Stomach smooth muscle (tissue), 2 donors: ENCODE data around the gene RNU6-1.

ENCODE experiments used
- H3K27ac ChIP-seq: one replicate; pipeline ENCODE4 v1.7.0; 2013; ENCODE audit warnings: mild to moderate bottlenecking, low read length, inconsistent platforms
- H3K27me3 ChIP-seq, 2 donors: one replicate each; pipeline ENCODE4 v1.7.0; 2013; ENCODE audit warnings: low read length in 2 of 2; ENCODE audit not compliant: insufficient read depth in 2 of 2, control insufficient read depth in 1 of 2
- H3K36me3 ChIP-seq, 2 donors: one replicate each; pipeline ENCODE4 v1.7.0; 2013; ENCODE audit warnings: low read length in 2 of 2; ENCODE audit not compliant: control insufficient read depth in 2 of 2, insufficient read depth in 2 of 2
- H3K4me1 ChIP-seq: one replicate; pipeline ENCODE4 v1.7.0; 2013; ENCODE audit warnings: low read length; ENCODE audit not compliant: control insufficient read depth, insufficient read depth
- H3K4me3 ChIP-seq, 2 donors: one replicate each; pipeline ENCODE4 v1.7.0; 2013; ENCODE audit warnings: low read length in 2 of 2
- H3K9ac ChIP-seq, 2 donors: one replicate each; pipeline ENCODE4 v1.7.0; 2013; ENCODE audit warnings: low read length in 2 of 2, mild to moderate bottlenecking in 1 of 2
- H3K9me3 ChIP-seq, 2 donors: one replicate each; pipeline ENCODE4 v1.7.0; 2013; ENCODE audit warnings: low read length in 2 of 2; ENCODE audit not compliant: control insufficient read depth in 2 of 2
- donor health status: healthy.
- donor health status: Pancreatic carcinoma.

Gene RNU6-1

DNA sequence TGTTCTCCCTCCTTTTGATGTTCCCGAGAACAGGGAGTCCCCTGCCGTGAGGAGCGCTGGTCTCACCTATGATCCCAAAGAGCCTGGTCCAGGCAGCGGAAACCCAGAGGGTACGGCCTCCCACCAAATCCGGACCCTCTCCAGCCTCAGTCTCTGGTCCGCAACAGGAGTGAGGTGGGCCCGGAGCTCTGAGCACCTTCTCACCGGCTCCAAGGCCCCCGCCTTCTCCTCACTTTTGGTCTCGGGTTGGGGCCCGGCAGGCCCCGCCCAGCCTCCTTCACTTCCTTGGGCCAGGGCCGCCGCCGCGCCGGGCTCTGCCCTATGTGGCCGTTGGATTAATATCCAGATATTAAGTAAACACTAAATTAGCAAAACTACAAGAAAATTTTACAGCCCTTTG is 20.2 kb downstream of the RNU6-1 start:
- peaks cover 22% of the 10 kb centered on the region for H3K4me1 ChIP-seq
- H3K4me3 ChIP-seq, result no peak overlapping the region
- peaks cover 55 to 64% of the 10 kb centered on the region in 2 donors for H3K27me3 ChIP-seq
- H3K36me3 ChIP-seq, result no peaks in the 10 kb centered on the region
- H3K9ac ChIP-seq, result no peak overlapping the region
- peaks cover 3 to 16% of the 10 kb centered on the region in 2 donors for H3K9me3 ChIP-seq
- no peak overlapping the region for H3K27ac ChIP-seq

DNA sequence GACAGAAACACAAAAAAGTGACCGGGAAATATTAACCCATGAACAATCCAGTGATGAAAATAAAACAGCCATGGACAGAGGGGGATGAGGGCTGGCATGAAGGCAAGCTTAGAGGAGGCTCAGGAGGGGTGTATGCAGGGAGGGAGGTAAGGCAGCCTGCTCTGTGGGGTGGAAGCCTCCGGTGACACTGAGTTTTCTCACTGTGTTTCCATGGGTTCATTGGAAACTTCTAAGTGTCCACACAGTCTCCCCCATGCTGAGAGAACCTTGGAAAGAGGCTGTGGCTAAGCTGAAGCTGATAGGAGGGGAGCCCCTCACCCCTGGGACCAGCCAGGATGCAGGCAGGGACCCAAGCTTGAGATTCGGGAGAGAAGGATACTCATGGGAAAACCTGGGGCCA is 21.4 kb downstream of the RNU6-1 start:
- H3K27me3 ChIP-seq, result peaks cover 43 to 52% of the 10 kb centered on the region in 2 donors
- peaks cover 3 to 16% of the 10 kb centered on the region in 2 donors for H3K9me3 ChIP-seq
- no peak overlapping the region for H3K27ac ChIP-seq
- H3K4me3 ChIP-seq, result no peak overlapping the region
- H3K36me3 ChIP-seq, result no peaks in the 10 kb centered on the region
- H3K4me1 ChIP-seq, result peaks cover 16% of the 10 kb centered on the region
- no peak overlapping the region for H3K9ac ChIP-seq

DNA sequence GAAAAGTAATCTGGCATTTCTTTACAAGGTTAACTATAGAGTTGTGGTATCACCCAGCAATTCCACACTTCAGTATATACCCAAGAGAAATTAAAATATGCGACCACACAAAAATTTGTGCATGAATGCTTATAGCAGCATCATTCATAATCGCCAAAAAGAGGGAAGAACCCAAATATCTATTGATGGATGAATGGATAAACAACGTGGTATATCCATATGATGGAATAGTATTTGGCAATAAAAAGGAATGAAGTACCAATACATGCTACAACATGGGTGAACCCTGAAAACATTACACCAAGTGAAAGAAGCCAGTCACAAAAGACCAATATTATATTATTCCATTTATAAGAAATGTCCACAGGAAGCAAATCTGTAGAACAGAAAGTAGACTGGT is 23.2 kb downstream of the RNU6-1 start:
- Histone ChIP-seq H3K9ac (no peak overlapping the region), H3K36me3 (no peaks in the 10 kb centered on the region)

DNA sequence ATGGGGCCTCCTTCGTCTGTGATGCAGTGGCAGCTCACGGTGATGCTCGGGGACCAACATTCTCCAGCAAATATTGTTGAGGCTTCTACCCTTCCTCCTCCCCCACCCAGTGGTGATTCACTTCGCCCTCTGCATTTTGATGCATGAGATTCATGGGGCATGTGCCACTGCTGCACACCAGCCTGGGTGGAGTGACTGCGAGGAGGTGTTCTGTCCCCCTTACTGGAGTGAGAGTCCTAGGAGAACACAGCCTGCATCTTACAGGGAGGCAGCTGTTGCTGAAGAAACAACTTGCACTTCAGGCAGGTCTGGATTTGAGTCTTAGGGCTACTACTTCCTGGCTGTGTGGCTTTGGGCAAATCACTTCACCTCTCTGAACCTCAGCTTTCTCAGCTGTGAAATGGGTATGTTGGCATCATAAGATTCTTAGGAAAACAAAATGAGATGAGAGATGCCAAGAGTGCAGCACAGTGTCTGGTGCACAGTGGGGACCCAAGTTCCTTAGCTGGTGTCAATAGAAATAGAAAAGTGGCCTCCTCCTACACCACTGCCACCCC is 24.7 kb downstream of the RNU6-1 start:
- Histone ChIP-seq H3K36me3 (no peaks in the 10 kb centered on the region), H3K4me1 (peaks cover under 1% of the 10 kb centered on the region), H3K27me3 (peaks cover 17 to 23% of the 10 kb centered on the region in 2 donors)

More for the DNA sequence above, 23.2 kb downstream of the RNU6-1 start:
- Histone ChIP-seq H3K27ac (no peak overlapping the region), H3K9me3 (peaks cover 3 to 12% of the 10 kb centered on the region in 2 donors), H3K4me3 (no peak overlapping the region), H3K4me1 (peaks cover 8% of the 10 kb centered on the region), H3K27me3 (peaks cover 32 to 35% of the 10 kb centered on the region in 2 donors)

DNA sequence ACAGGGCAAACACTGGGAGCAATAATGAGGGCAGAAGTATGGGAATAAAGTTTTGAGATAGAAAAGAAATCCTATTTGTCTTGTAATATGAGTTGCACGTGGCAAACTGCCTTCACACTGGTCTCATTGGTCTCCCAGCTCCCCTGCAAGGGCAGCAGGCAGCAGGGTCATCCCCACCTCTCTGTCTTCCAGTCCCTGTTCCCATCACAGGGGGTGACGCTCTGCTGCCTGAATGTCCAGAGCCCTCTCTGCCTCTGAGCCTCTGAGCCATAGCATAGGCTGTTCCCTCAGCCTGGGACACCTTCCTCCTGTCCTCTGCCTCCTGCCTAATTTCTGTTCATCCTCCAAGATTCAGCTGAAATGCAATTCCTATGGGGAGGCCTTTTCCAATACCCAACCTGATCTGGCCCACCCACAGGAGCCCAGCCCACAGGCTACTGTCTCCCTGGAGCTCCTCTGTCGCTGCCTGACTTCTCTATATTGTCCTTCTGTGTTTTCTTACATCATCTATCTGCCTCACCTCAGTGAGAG is 26.7 kb downstream of the RNU6-1 start:
- Histone ChIP-seq H3K27ac (no peak overlapping the region), H3K9ac (no peak overlapping the region), H3K9me3 (peaks cover 3 to 12% of the 10 kb centered on the region in 2 donors), H3K4me1 (no peaks in the 10 kb centered on the region), H3K4me3 (no peak overlapping the region), H3K27me3 (peaks cover 5 to 7% of the 10 kb centered on the region in 2 donors), H3K36me3 (no peaks in the 10 kb centered on the region)

More for the DNA sequence above, 24.7 kb downstream of the RNU6-1 start:
- H3K9me3 ChIP-seq, result peaks cover 3 to 12% of the 10 kb centered on the region in 2 donors
- no peak overlapping the region for H3K27ac ChIP-seq
- H3K9ac ChIP-seq, result no peak overlapping the region
- H3K4me3 ChIP-seq, result no peak overlapping the region

DNA sequence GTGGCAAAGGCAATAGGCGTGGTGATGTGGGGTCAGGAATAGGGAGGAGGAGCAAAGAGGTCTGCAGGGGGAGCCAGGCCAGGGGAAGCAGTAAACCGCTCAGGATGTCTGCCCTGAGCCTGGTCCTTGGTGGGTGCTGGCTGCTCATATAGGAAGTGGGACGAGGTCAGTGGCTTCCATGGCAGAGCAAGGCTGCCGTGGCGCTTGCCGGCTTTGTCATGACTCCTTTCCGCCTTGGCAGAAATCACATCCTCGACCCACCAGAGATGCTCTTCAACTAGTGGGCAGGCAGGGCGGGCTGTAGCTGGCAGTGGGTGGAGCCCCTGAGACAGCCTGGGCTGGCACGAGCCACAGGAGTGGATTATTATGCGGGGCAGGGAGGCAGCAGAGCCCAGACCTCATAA is 27.6 kb downstream of the RNU6-1 start:
- Histone ChIP-seq H3K27me3 (peaks cover under 1 to 3% of the 10 kb centered on the region in 2 donors), H3K4me1 (no peaks in the 10 kb centered on the region), H3K36me3 (no peaks in the 10 kb centered on the region), H3K9me3 (peaks cover 3 to 12% of the 10 kb centered on the region in 2 donors), H3K27ac (no peak overlapping the region), H3K9ac (no peak overlapping the region), H3K4me3 (no peak overlapping the region)

DNA sequence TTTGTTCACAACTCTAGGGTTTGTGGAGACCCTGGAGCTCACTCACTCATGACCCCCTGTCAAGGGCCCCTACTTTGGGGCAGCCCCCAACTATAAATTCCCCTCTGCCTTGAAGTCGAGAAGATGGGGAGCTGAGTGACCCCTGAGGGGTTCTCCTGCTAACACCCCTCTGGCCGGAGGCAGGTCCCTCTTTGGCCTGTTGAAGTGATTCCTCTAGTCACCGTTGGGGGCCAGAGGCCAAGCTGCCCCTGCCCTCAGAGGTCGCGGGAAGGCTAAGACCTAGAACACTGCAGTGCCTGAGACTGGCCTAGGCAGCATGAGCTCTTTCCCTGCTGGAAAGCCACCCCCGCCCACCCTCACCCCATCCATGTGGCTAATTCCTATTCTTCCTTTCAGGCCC is 30.0 kb downstream of the RNU6-1 start:
- Histone ChIP-seq H3K27me3 (peaks cover 0 to 3% of the 10 kb centered on the region in 2 donors), H3K4me1 (no peaks in the 10 kb centered on the region), H3K4me3 (no peak overlapping the region), H3K9me3 (peaks cover 0 to 2% of the 10 kb centered on the region in 2 donors), H3K9ac (no peak overlapping the region), H3K36me3 (peaks cover 0 to 7% of the 10 kb centered on the region in 2 donors), H3K27ac (no peak overlapping the region)

DNA sequence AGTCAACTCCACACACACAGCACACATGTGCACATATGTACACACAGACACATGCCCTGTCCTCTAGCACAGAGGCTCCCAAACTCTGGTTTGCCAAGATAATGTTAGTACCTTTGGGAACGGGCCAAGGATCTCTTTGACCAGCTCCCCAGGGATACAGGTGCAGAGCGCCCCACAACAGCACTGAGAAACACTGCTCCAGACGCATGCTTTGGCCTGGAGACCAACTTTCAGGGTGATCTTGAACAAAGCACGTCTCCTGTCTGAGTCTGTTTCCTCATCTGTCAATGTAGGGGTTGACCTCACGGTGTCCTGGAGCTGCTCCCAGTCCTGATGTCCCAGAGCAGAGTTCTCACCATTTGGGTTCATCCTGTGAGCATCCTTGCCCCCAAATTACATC is 30.4 kb downstream of the RNU6-1 start:
- Histone ChIP-seq H3K27ac (no peak overlapping the region), H3K36me3 (peaks cover 0 to 7% of the 10 kb centered on the region in 2 donors), H3K4me1 (no peaks in the 10 kb centered on the region), H3K4me3 (no peak overlapping the region), H3K27me3 (peaks cover 0 to 3% of the 10 kb centered on the region in 2 donors), H3K9ac (no peak overlapping the region), H3K9me3 (no peaks in the 10 kb centered on the region)

DNA sequence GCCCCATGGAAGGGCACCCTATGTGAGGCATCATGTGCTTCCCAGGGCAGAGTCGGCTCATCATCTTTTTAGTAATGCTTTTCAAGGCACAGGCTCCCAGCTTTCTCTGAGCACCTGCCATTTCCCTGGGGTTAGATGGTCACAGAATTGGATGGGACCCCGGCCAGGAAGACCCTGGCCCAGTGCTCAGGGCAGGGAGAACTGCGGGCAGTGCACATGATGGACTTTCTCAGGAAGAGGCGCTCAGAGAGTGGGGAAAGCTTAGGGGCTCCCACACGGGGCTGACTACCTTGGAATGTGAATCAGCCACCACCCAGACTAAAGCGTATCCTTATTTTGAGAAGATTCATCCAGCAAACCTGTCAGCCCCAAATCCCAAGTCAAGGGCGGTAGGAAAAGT is 31.0 kb downstream of the RNU6-1 start:
- Histone ChIP-seq H3K4me3 (no peak overlapping the region), H3K36me3 (peaks cover 3 to 8% of the 10 kb centered on the region in 2 donors), H3K9ac (no peak overlapping the region), H3K4me1 (no peaks in the 10 kb centered on the region), H3K27ac (no peak overlapping the region), H3K9me3 (no peaks in the 10 kb centered on the region), H3K27me3 (peaks cover 0 to 3% of the 10 kb centered on the region in 2 donors)

DNA sequence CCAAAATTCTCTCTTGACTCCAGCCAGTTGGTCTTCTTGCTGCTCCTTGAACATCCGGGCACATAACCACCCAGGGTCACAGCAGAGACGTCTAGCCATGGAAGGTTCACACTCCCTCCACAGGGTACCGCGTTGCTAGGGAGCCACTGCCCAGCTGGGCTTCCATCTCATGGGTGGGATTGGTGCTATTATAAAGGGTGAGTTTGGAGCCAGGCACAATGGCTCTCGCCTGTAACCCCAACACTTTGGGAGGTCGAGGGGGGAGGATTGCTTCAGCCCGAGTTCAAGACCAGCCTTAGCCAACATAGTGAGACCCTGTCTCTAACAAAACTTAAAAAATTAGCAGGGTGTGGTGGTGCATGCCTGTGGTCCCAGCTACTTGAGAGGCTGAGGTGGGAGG is 32.0 kb downstream of the RNU6-1 start:
- no peaks in the 10 kb centered on the region for H3K4me1 ChIP-seq
- H3K9me3 ChIP-seq, result no peaks in the 10 kb centered on the region
- no peak overlapping the region for H3K4me3 ChIP-seq
- H3K27ac ChIP-seq, result no peak overlapping the region
- peaks cover 3 to 8% of the 10 kb centered on the region in 2 donors for H3K36me3 ChIP-seq
- peaks cover 0 to 3% of the 10 kb centered on the region in 2 donors for H3K27me3 ChIP-seq
- no peak overlapping the region for H3K9ac ChIP-seq

DNA sequence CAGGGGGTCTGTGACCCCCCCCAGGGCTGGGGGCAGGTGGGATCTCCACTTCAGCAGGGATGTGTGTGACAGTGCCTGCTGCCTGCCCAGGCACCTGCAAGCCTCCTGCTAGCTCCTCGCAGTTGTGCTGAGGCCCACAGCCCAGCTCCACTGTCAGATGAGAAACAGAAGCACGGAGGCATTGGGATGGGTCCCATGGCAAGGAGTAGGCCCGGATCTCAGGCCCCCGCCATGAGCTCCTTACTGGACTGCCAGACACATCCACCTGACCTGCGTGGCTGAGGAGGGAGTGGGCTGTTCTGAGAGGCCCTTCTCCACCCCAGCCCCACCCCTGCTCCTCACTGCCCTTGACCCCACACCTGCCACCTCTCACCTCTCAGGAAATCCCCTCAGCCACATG is 32.7 kb downstream of the RNU6-1 start:
- H3K36me3 ChIP-seq, result peaks cover 3 to 11% of the 10 kb centered on the region in 2 donors
- no peaks in the 10 kb centered on the region for H3K9me3 ChIP-seq

More for the DNA sequence above, 32.7 kb downstream of the RNU6-1 start:
- no peak overlapping the region for H3K4me3 ChIP-seq
- peaks cover 0 to 3% of the 10 kb centered on the region in 2 donors for H3K27me3 ChIP-seq
- H3K4me1 ChIP-seq, result no peaks in the 10 kb centered on the region
- H3K9ac ChIP-seq, result no peak overlapping the region
- H3K27ac ChIP-seq, result no peak overlapping the region
